ENCODE data around the gene C12orf60. TPM values are rescaled to one million over a fixed set of nuclear protein-coding genes. Genes with fewer than 3 reads are reported as not detected.
A peak's percentile ranks its signal among the peaks of the same experiment; 100 is the strongest.

The C12orf60 gene
- total RNA-seq, 2 donors from 2014 or later: 2.5 to 3.3 TPM

- WGBS, 2 experiments (ENCODE audit: insufficient coverage in 1 of 2, insufficient read length in 1 of 2): 71 to 87% methylated on average over 1 to 3 of the region's 3 CpGs
- H3K27ac Mint-ChIP-seq: no peak overlapping the region
These were observed 42.6 kb downstream of the C12orf60 start for GRCh38 chr12:14846042-14846587.

GRCh38 chr12:14846876-14847580, 43.6 kb downstream of the C12orf60 start:
- DNase-seq: no peak
- no peaks in the 10 kb centered on the region for H3K36me3 ChIP-seq (ENCODE audit: control insufficient read depth, insufficient read depth, low read length)
- no peak overlapping the region for H3K27ac ChIP-seq (ENCODE audit: low read depth, low read length)
- no peak overlapping the region for H3K4me3 ChIP-seq (ENCODE audit: low read length)
- Mint-ChIP-seq H3K4me3 (no peak overlapping the region), H3K4me1 (peaks cover 11% of the 10 kb centered on the region), H3K9me3 (no peaks in the 10 kb centered on the region), H3K36me3 (ENCODE audit: low read depth) (no peaks in the 10 kb centered on the region), H3K27ac (no peak overlapping the region), H3K27me3 (ENCODE audit: insufficient read depth) (no peaks in the 10 kb centered on the region)
- H3K27me3 ChIP-seq (ENCODE audit: control insufficient read depth, insufficient read depth, low read length, poor library complexity, severe bottlenecking): no peaks in the 10 kb centered on the region
- no peak overlapping the region for H3K9ac ChIP-seq (ENCODE audit: extremely low read depth, low read length, poor library complexity, severe bottlenecking)
- WGBS, 2 experiments (ENCODE audit: insufficient coverage in 1 of 2, insufficient read length in 1 of 2): 81 to 84% methylated on average over 3 to 4 of the region's 4 CpGs
- no peaks in the 10 kb centered on the region for H3K4me1 ChIP-seq (ENCODE audit: control insufficient read depth, insufficient read depth, low read length)
- H3K9me3 ChIP-seq (ENCODE audit: control insufficient read depth, low read length): no peaks in the 10 kb centered on the region
- no peak for TF ChIP-seq CTCF (conservative IDR thresholded peaks at IDR 0.05)

More at GRCh38 chr12:14846042-14846587, 42.6 kb downstream of the C12orf60 start:
- H3K9me3 ChIP-seq (ENCODE audit: control insufficient read depth, low read length): no peaks in the 10 kb centered on the region
- DNase-seq: no peak
- H3K4me1 Mint-ChIP-seq: peaks cover 14% of the 10 kb centered on the region
- H3K27me3 Mint-ChIP-seq (ENCODE audit: insufficient read depth): no peaks in the 10 kb centered on the region
- no peaks in the 10 kb centered on the region for H3K27me3 ChIP-seq (ENCODE audit: control insufficient read depth, insufficient read depth, low read length, poor library complexity, severe bottlenecking)
- no peak overlapping the region for H3K9ac ChIP-seq (ENCODE audit: extremely low read depth, low read length, poor library complexity, severe bottlenecking)
- H3K36me3 ChIP-seq (ENCODE audit: control insufficient read depth, insufficient read depth, low read length): no peaks in the 10 kb centered on the region
- no peak overlapping the region for H3K27ac ChIP-seq (ENCODE audit: low read depth, low read length)
- no peaks in the 10 kb centered on the region for H3K4me1 ChIP-seq (ENCODE audit: control insufficient read depth, insufficient read depth, low read length)
- no peak overlapping the region for H3K4me3 Mint-ChIP-seq
- H3K4me3 ChIP-seq (ENCODE audit: low read length): no peak overlapping the region
- TF ChIP-seq CTCF (conservative IDR thresholded peaks at IDR 0.05): peak; percentile 26
- no peaks in the 10 kb centered on the region for H3K9me3 Mint-ChIP-seq
- no peaks in the 10 kb centered on the region for H3K36me3 Mint-ChIP-seq (ENCODE audit: low read depth)

- Mint-ChIP-seq H3K4me3 (no peak overlapping the region), H3K27ac (no peak overlapping the region), H3K36me3 (ENCODE audit: low read depth) (no peaks in the 10 kb centered on the region), H3K9me3 (no peaks in the 10 kb centered on the region), H3K4me1 (peaks cover 14% of the 10 kb centered on the region), H3K27me3 (ENCODE audit: insufficient read depth) (no peaks in the 10 kb centered on the region)
- 79 to 82% methylated on average over 2 of the region's 2 CpGs for WGBS, 2 experiments (ENCODE audit: insufficient coverage in 1 of 2, insufficient read length in 1 of 2)
- DNase-seq: no peak
- Histone ChIP-seq H3K36me3 (ENCODE audit: control insufficient read depth, insufficient read depth, low read length) (no peaks in the 10 kb centered on the region), H3K4me1 (ENCODE audit: control insufficient read depth, insufficient read depth, low read length) (no peaks in the 10 kb centered on the region), H3K9me3 (ENCODE audit: control insufficient read depth, low read length) (no peaks in the 10 kb centered on the region), H3K9ac (ENCODE audit: extremely low read depth, low read length, poor library complexity, severe bottlenecking) (no peak overlapping the region), H3K4me3 (ENCODE audit: low read length) (no peak overlapping the region), H3K27ac (ENCODE audit: low read depth, low read length) (no peak overlapping the region), H3K27me3 (ENCODE audit: control insufficient read depth, insufficient read depth, low read length, poor library complexity, severe bottlenecking) (no peaks in the 10 kb centered on the region)
- TF ChIP-seq CTCF (conservative IDR thresholded peaks at IDR 0.05): no peak
These were observed 46.2 kb downstream of the C12orf60 start for GRCh38 chr12:14849661-14850060.
